LNCaP clone FGC (cell line): Measurements from ENCODE around the gene BOLA2.
"Not testable (repeated sequence)": the region's sequence is repeated elsewhere in the genome, so short reads cannot be mapped to it uniquely, and the experiment has no call there.

Experiments used
- DNase-seq: peaks from one replicate; pipeline ENCODE4 v3.0.0-alpha.2; 2011; ENCODE audit warnings: low read depth
- H3K4me3 ChIP-seq: 2 replicates; pipeline ENCODE4 v1.5.1; 2011; ENCODE audit warnings: mild to moderate bottlenecking, low read depth, low read length, control low read depth

BOLA2 gene

DNA sequence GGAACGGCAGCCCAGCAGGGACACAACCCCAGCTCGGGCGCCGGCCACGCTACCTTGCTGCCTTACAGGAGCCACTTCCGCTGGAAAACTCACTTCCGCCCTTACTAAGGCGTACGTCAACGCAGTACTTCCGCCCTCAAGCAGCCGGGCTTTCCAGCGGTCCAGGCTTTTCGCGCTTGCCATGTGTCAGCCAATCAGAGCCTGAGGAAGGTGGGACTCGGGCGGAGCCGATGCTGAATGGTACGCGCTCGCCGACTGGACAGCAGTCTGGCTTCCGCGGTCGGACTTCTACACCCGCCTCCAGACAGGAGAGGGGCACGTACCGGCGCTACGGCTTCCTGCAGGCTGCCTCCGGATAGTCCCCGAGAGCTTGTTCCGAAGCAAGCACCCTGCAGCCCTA is at the start of gene BOLA2, which contains the start of gene SLX1B:
BOLA2 (minus strand) TSS at position 83 of the 400 bp plus-strand sequence. CDS start 98 bp downstream, outside the sequence.
SLX1B (plus strand) TSS at position 265 of the 400 bp plus-strand sequence.
- DNase-seq, H3K4me3 ChIP-seq: not testable (repeated sequence)

DNA sequence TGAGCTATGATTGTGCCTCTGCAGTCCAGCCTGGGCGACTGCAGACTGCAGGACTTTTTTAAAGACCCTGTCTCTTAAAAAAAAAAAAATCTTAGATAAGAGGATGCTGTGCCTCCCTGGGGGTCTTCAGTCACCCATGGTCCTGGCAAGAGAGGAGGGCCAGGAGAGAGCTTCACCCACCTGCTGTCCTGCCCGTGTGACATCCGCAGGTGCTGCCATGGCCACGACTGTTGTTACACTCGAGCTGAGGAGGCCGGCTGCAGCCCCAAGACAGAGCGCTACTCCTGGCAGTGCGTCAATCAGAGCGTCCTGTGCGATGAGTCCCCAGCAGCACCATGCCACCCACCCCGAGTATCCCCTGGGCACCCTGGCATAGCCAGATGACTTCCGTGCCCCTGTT is 28.1 kb upstream of the BOLA2 start:
- not testable (repeated sequence) for DNase-seq, H3K4me3 ChIP-seq

DNA sequence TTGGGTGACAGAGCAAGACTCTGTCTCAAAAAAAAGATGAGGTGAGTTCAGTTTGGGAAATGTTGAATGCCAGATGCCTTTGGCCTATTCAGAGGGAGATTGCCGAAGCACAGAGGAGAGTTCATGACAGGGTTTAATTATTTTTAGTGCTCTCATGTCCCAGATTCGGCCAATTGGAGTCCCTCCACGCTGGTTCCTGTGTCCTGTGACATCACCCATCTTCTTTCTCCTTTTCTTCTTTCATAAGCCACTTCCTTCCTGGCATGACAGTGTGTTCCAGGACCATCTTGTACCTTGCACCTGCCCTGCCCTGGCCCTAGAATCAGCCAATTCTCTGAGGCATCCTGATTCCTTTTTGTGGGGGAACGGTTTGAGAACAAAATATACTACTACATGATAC is 17.9 kb upstream of the BOLA2 start:
- DNase-seq, H3K4me3 ChIP-seq: not testable (repeated sequence)

DNA sequence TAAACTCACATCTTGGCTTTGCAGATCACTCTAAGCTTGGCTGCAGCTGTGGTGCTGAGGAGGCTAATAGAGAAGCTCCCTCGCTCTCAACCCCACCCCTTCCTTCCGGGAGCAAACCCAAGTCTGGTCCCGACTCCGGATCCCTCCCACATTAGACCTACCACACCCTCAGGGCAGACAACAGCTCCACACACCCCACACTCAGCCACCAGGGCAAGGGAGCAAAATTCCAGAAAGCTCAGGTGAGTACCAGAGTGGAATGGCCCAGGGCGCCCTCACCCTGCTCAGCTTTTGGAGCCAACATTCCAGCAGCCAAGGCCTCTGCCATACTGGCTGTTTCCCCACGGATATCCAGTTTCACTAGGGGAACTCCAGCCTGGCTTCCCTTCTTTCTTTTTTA is 15.5 kb upstream of the BOLA2 start:
- DNase-seq: not testable (repeated sequence)

DNA sequence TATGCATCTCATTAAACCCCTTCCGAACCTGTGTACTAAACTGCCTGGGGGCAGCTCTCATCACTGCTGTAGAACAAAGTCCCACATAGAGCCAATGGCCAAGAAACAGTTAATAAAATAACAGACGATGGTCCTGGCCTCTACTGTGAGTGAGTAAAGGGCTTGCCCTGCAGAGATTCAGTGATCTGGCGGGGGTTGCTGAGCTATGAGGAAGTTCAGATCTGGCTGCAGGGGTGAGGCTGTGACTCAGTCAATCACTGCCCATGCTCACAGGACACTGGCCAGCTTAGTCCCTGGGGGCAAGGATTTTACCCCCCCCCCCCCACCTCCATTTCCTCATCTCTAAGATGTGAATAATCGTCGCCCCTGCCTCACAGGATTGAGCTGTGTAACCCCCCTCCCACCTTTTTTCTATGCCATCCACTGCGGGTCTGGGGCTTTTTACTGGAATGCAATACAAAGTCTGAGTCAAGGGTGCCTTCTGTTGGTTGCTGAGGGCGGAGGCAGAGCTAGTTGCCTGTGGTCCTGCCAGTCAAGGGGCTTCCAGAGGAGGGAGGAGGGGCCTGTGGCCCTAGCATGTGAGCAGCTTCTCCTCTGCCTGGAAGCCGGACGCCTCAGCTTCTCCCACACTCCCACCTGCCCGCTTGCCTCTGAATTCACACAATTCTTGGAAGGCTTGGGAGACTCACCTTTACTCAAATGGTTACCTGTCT is 13.7 kb upstream of the BOLA2 start:
- not testable (repeated sequence) for DNase-seq, H3K4me3 ChIP-seq

More for the DNA sequence above, 15.5 kb upstream of the BOLA2 start:
- H3K4me3 ChIP-seq: not testable (repeated sequence)

DNA sequence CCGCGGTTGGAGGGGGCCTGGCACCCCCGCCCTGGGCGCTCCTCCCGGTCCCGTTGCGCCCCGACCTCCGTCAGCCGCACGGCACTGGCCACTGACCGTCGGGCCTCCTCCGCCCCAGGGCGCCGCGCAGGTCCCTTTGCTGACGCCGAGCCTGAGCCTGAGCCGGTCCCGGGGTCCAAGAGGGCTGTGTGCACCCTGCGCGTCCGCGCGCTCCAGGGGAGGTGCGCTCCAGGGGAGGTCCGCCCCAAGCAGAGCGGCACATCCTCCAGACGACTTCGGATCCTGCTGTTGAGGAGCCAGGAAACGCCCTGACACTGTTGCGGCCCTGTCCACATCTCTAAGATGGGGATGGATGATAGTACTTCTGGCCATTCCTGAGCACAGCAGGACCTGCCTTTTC is 12.8 kb upstream of the BOLA2 start:
- DNase-seq, H3K4me3 ChIP-seq: not testable (repeated sequence)

DNA sequence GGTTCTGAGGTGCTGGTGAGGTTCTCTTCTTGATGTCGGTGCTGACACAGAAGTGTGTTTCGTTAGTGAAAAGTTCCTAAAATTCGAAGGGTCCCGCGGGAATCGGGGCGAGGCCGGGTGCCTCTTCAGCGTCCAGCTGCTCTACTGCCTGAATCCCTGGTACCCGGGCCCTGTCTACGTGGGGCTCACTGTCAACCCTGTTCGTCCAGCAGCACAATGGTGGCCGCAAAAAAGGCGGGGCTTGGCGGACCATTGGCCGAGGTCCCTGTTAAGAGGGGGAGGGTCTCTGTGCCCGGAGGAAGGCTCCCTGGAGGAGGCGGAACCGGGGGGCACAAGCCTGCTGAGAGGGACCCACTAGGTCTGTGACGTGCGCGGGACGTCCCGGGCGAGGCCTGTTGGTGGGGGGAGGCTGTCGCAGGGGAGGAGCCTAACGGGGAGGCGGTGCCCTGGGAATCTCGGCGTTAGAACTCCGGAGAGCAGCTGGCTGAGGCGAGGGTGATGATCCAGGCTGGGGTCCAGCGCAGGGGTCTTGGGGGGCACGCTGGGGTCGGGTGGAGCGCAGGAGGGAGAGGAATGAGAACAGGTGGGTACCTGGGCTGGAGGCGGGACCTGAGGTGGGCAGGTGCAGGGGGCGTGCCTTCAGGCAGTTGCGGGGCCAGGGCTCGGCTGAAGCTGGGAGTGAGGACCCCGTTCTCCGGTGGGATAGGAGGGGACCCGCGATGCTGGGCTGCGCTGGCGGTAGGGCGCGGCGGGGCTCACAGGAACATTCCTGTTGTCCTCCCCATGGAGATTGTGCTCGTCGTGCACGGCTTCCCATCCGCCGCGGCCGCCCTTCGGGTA is 12.1 kb upstream of the BOLA2 start:
- not testable (repeated sequence) for DNase-seq, H3K4me3 ChIP-seq

DNA sequence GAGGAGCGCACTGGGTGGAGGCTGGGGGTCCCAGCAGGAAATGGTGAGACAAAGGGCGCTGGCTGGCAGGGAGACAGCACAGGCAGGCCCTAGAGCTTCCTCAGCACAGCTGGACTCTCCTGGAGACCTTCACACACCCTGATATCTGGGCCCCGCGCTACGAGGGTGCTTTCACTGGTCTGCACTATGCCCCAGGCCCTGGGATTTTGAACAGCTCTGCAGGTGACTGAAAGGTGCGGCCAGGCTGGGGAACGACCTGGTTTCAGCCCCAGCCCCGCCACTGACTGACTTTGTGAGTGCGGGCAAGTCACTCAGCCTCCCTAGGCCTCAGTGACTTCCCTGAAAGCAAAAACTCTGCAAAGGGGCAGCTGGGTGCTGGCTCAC is 6.5 kb upstream of the BOLA2 start:
- DNase-seq, H3K4me3 ChIP-seq: not testable (repeated sequence)

DNA sequence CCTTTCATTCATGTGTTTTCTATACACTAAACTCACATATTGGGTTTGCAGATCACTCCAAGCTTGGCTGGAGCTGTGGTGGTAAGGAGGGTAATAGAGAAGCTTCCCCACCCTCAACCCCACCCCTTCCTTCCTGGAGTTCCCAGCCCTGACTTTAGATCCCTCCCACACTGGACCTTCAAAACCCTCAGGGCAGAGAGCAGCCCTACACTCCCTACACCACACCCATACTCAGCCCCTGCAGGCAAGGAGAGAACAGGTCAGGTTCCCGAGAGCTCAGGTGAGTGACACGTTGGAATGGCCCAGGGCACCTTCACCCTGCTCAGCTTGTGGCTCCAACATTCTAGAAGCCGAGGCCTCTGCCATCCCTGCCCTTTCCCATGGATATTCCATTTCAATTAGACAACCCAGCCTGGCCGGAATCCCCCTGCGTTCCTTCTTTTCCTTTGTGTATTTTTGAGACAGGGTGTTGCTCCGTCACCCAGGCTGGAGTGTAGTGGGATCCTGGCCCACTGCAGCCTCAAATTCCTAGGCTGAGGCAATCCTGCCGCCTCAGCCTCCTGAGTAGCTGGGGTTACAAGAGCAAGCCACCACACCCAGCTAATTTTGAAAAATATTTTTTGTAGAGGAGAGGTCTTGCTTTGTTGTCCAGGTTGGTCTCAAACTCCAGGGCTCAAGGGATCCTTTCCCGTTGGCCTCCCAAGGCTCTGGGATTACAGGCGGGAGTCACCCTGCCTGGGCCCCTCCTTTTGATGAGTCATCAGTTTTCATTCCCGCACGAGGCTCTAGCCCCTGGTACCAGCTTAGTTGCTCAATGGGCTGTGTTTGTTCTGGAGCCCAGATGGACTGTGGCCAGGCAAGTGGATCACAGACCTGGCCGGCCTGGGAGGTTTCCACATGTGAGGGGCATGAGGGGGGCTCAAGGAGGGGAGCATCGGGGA is 5.8 kb upstream of the BOLA2 start, which contains the start of gene SULT1A4:
SULT1A4 (plus strand) TSS at position 208 of the 941 bp plus-strand sequence. CDS start 1,473 bp downstream, outside the sequence.
- H3K4me3 ChIP-seq, DNase-seq: not testable (repeated sequence)

DNA sequence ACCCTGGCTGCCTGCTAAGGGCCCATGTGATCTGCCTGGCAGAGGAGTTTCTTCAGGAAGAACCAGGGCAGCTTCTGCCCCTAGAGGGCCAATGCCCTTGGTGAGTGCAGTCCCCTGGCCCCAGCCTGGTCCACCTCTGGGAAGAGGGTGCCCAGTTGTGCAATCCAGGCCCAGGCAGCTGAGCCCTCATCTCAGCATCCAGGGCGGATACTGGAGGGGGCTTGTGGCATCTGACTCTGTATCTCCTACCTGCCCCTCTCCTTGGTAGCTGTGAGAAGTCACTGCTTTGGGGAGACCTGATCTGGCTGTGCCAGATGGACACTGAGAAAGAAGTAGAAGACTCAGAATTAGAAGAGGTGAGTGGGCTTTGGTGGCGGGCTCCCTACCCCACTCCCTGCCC is 3.5 kb upstream of the BOLA2 start:
- DNase-seq, H3K4me3 ChIP-seq: not testable (repeated sequence)

DNA sequence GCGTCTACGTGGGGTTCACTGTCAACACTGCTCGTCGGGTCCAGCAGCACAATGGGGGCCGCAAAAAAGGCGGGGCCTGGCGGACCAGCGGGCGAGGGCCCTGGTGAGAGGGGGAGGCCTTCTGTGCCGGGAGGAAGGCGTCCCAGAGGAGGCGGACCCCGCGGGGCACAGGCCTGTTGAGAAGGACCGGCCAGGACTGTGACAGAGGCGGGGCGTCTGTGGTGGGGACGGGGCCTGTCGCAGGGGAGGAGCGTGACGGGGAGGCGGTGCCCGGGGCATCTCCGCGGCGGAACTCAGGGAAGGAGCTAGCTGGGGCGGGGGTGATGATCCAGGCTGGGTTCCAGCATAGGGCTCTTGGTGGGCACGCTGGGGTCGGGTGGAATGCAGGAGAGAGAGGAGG is 677 bp upstream of the BOLA2 start:
- DNase-seq, H3K4me3 ChIP-seq: not testable (repeated sequence)

DNA sequence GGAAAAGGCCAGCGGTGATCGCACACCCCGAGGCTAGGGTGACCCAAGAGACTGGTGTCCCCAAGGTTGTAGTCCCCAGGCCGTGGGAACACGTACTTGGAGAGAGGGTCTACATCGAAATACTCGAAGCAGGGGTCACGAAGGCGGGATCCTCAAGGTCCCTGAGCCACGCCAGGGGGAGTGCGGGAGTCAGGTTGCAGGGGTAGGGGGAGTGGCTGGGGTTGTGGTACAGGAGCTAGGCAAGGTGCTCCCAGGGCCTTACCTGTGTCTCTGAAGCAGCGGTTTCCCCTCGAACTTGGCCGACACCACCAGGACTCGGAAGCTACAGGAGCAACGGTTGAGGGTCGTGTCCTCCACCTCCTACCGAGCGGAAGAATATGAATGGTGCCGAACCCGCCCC is 397 bp downstream of the BOLA2 start:
- not testable (repeated sequence) for DNase-seq, H3K4me3 ChIP-seq

DNA sequence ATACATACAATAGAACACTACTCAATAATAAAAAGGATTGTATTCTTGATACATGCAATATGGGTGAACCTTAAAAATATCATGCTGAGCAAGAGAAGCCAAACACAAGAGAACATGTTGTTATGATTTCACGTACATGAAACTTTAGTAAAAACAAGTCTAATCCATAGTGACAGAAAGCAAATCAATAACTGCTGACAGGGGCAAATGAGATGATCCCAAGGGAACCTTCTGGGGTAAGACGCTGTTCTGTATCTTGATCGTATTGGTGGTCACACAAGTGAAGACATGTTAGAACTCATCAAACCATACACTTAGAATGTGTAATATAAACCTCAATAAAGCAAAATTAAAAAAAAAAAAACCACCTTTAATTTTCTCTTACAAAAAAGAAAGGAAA is 28.8 kb downstream of the BOLA2 start:
- not testable (repeated sequence) for H3K4me3 ChIP-seq, DNase-seq

DNA sequence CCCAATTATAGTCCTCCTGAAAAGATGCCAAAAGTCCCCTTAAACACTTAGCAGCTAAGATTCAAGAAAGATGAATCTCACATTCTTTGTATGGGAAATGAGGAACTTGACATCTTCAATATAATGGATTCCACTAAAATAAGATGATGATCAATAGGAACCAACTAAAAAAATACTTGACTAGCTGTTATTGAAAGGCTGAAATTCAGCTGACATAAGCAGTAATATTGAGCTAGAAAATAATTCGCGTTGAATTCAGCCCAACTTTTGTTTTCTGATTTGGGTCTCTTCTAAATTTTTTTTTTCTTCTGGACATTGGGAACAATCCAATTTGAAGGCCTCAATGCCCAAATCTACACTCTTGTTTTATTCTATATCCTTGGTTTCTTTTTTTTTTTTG is 30.6 kb downstream of the BOLA2 start:
- not testable (repeated sequence) for DNase-seq, H3K4me3 ChIP-seq

DNA sequence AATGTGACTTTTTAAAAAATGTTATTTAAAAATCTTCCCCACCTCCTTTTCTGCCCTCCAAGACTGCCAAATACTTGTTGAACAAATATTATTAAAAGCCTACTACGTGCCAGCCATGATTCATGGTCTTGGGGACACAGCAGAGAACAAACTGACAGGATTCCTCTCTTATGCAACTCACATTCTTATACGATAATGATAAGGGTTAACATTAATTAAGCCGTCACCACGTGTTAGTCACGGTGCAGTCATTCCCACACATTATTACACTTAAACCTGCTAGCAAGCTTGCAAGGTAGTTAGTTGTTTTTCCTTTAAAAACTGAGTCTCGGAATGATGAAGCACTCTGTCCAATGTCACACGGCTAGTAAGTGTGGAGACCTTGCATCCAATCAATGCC is 48.9 kb downstream of the BOLA2 start:
- not testable (repeated sequence) for DNase-seq

More for the DNA sequence above, 48.9 kb downstream of the BOLA2 start:
- not testable (repeated sequence) for H3K4me3 ChIP-seq
